Keratinocyte (primary cell): ENCODE results near the gene AP3D1.

Experiments used
- EZH2 ChIP-seq: IDR thresholded peaks from one replicate; pipeline ENCODE4 v1.6.1; 2012; ENCODE audit warnings: inconsistent platforms, mild to moderate bottlenecking, low read length, moderate library complexity
- TF ChIP-seq, protein P1 (sequence below), 3 experiments: IDR thresholded peaks in 1 of 3; conservative IDR thresholded peaks in 1 of 3; optimal IDR thresholded peaks in 1 of 3; 2 replicates in 2 of 3; 3 replicates in 1 of 3; pipeline versions ENCODE3 to v1.5.1; 2011; ENCODE audit warnings: low read length in 3 of 3, mild to moderate bottlenecking in 3 of 3, moderate library complexity in 2 of 3, control low read depth in 1 of 3, inconsistent platforms in 1 of 3; ENCODE audit not compliant: insufficient read depth in 2 of 3; ENCODE audit errors: extremely low read depth in 1 of 3

DNA sequence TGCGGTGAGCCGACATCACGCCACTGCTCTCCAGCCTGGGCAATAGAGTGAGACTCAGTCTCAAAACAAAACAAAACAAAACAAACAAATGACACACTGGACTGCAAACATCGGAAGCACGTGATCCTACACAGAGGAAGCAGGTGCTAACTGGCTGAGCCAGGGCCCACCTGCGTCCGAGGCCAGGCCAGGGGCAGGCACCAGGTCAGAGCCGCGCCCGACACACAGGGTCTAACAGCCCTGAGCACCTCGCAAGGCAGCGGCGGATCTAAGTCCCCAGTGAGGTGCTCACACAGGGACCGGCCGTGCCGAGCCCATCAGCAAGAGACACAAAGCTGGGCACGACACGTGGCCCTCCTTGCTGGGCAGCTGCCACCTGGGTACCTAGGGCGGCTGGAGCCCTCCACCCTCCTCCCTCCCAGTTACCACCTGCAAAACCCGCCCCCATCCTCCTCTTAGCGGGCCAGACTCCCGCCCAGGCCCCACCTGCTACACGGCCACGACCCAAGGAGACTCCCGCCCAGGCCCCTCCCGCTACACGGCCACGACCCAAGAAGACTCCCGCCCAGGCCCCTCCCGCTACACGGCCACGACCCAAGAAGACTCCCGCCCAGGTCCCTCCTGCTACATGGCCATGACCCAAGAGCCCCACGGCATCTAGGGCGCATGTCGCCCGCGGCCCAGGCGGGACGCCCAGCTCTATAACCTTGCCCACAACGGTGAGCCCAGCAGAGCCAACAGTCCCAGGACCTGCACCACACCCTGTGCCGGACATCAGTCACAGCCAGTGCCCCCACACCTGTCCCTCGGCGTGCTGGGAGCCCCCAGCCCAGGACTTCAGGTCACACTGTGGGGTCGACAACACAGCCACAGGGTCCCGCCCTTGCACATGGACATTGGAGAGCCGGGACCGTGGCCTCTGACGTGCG is 15.6 kb downstream of the AP3D1 start:
- TF ChIP-seq, protein P1, sequence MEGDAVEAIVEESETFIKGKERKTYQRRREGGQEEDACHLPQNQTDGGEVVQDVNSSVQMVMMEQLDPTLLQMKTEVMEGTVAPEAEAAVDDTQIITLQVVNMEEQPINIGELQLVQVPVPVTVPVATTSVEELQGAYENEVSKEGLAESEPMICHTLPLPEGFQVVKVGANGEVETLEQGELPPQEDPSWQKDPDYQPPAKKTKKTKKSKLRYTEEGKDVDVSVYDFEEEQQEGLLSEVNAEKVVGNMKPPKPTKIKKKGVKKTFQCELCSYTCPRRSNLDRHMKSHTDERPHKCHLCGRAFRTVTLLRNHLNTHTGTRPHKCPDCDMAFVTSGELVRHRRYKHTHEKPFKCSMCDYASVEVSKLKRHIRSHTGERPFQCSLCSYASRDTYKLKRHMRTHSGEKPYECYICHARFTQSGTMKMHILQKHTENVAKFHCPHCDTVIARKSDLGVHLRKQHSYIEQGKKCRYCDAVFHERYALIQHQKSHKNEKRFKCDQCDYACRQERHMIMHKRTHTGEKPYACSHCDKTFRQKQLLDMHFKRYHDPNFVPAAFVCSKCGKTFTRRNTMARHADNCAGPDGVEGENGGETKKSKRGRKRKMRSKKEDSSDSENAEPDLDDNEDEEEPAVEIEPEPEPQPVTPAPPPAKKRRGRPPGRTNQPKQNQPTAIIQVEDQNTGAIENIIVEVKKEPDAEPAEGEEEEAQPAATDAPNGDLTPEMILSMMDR (optimal IDR thresholded peaks at IDR 0.05 in 1 of 3, IDR thresholded peaks at IDR 0.05 in 1 of 3, conservative IDR thresholded peaks at IDR 0.05 in 1 of 3; ENCODE audit: extremely low read depth in 1 of 3, insufficient read depth in 2 of 3, low read length in 3 of 3): no peak
- TF ChIP-seq EZH2: no peak
